IPS-18c (cell line): ENCODE measurements around the gene ILF3.

Experiments
- H3K4me3 ChIP-seq: 2 replicates; pipeline ENCODE4 v1.7.0; 2013; ENCODE audit warnings: low read depth, mild to moderate bottlenecking, low read length, moderate library complexity; ENCODE audit not compliant: insufficient read depth
- H3K9me3 ChIP-seq: one replicate; pipeline ENCODE4 v1.6.1; 2013; ENCODE audit warnings: mild to moderate bottlenecking, low read length, moderate library complexity; ENCODE audit not compliant: control insufficient read depth, insufficient read depth

ILF3 gene

GRCh38 chr19:10736916-10737551, 82.9 kb downstream of the ILF3 start:
- no peak overlapping the region for H3K4me3 ChIP-seq
- peaks cover 2% of the 10 kb centered on the region for H3K9me3 ChIP-seq

- H3K4me3 ChIP-seq, result no peak overlapping the region
- H3K9me3 ChIP-seq, result peaks cover 2% of the 10 kb centered on the region
Measured at GRCh38 chr19:10737722-10738121, 83.6 kb downstream of the ILF3 start.

- peaks cover 2% of the 10 kb centered on the region for H3K9me3 ChIP-seq
- H3K4me3 ChIP-seq, result no peak overlapping the region
Measured at GRCh38 chr19:10740798-10741197, 86.7 kb downstream of the ILF3 start.
